HG03159 (cell line): ENCODE data around the gene ZNF292.
A peak's percentile ranks its signal among the peaks of the same experiment; 100 is the strongest.
"Not testable (repeated sequence)": the region's sequence is repeated elsewhere in the genome, so short reads cannot be mapped to it uniquely, and the experiment has no call there.

Source experiments
- ATAC-seq: cut with Tn5 transposase; IDR thresholded peaks from one replicate; pipeline ENCODE4 v1.9.1; 2021; ENCODE audit warnings: mild to moderate bottlenecking, moderate library complexity; ENCODE audit not compliant: unreplicated experiment

Gene ZNF292

GRCh38 chr6:87154993-87155841 lies at the start of gene ZNF292:
Gene ZNF292 (plus strand): TSS chr6:87155565. CDS start chr6:87155592, 27 bp downstream.
- peak; percentile 69 for ATAC-seq

GRCh38 chr6:87105823-87106222 lies 49.5 kb upstream of the ZNF292 start:
- no peak for ATAC-seq

GRCh38 chr6:87110636-87111035 lies 44.7 kb upstream of the ZNF292 start:
- ATAC-seq, result no peak

- ATAC-seq, result peak; percentile 98
These were observed 39.8 kb upstream of the ZNF292 start for GRCh38 chr6:87115402-87116135.

- ATAC-seq, result no peak
These were observed 38.4 kb upstream of the ZNF292 start for GRCh38 chr6:87116922-87117321.

- ATAC-seq, result no peak
These were observed 37.3 kb upstream of the ZNF292 start for GRCh38 chr6:87118054-87118453.

- ATAC-seq, result no peak
These were observed 32.9 kb upstream of the ZNF292 start for GRCh38 chr6:87122477-87122876.

GRCh38 chr6:87124074-87124473 lies 31.3 kb upstream of the ZNF292 start:
- ATAC-seq, result no peak

GRCh38 chr6:87126501-87126900 lies 28.9 kb upstream of the ZNF292 start:
- ATAC-seq, result no peak

GRCh38 chr6:87127737-87128136 lies 27.6 kb upstream of the ZNF292 start:
- ATAC-seq, result no peak

GRCh38 chr6:87136963-87137362 lies 18.4 kb upstream of the ZNF292 start:
- ATAC-seq, result no peak

GRCh38 chr6:87139236-87139635 lies 16.1 kb upstream of the ZNF292 start:
- ATAC-seq, result peak; percentile 79

GRCh38 chr6:87139927-87140326 lies 15.4 kb upstream of the ZNF292 start:
- not testable (repeated sequence) for ATAC-seq

- no peak for ATAC-seq
These were observed 9.0 kb upstream of the ZNF292 start for GRCh38 chr6:87146363-87146762.

- ATAC-seq, result no peak
These were observed 5.0 kb upstream of the ZNF292 start for GRCh38 chr6:87150406-87150805.

GRCh38 chr6:87151471-87151780 lies 3.9 kb upstream of the ZNF292 start:
- no peak for ATAC-seq

- peak; percentile 36 for ATAC-seq
These were observed 3.4 kb upstream of the ZNF292 start for GRCh38 chr6:87151781-87152525.

GRCh38 chr6:87152526-87152955 lies 2.8 kb upstream of the ZNF292 start:
- no peak for ATAC-seq

GRCh38 chr6:87154641-87154992 lies 748 bp upstream of the ZNF292 start:
- ATAC-seq, result no peak

- peak; percentile 0 for ATAC-seq
These were observed 764 bp downstream of the ZNF292 start for GRCh38 chr6:87155842-87156815.
